Activated B cell treated with CpG ODN at 0.5 μM for 24 hours (primary cell): ENCODE measurements around the gene XPOT. TPM values are rescaled to one million over a fixed set of nuclear protein-coding genes. Genes with fewer than 3 reads are reported as not detected.

Experiments
- ATAC-seq: fragments of 200-7000 bp; cut with Tn5 transposase; one replicate; pipeline ENCODE4 v1.10.0; 2021; ENCODE audit warnings: low read depth, mild to moderate bottlenecking, moderate library complexity
- CTCF ChIA-PET: fragments of 350-600 bp; sonication (Branson Sonifier 250); formaldehyde crosslinking; loops from one replicate; lab custom pipeline; 2021; ENCODE audit warnings: antibody characterized with exemption; lab: Charles Lee
- POLR2A ChIA-PET: fragments of 350-600 bp; sonication (Branson Sonifier 250); formaldehyde crosslinking; loops from one replicate; lab custom pipeline; 2021; ENCODE audit warnings: antibody characterized with exemption; lab: Charles Lee
- DNase-seq: peaks from one replicate; pipeline ENCODE4 v3.0.0; 2022
- H3K27ac Mint-ChIP-seq: one replicate; pipeline ENCODE4 v1.8.0; 2020; ENCODE audit warnings: mixed read lengths
- H3K27me3 Mint-ChIP-seq: one replicate; pipeline ENCODE4 v1.8.0; 2021; ENCODE audit warnings: mixed read lengths
- H3K36me3 Mint-ChIP-seq: one replicate; pipeline ENCODE4 v1.8.0; 2021; ENCODE audit warnings: low read depth, mixed read lengths
- H3K4me1 Mint-ChIP-seq: one replicate; pipeline ENCODE4 v1.8.0; 2021; ENCODE audit warnings: mixed read lengths
- H3K4me3 Mint-ChIP-seq: one replicate; pipeline ENCODE4 v1.8.0; 2020; ENCODE audit warnings: mild to moderate bottlenecking, mixed read lengths
- H3K9me3 Mint-ChIP-seq: one replicate; pipeline ENCODE4 v1.8.0; 2020; ENCODE audit warnings: mixed read lengths
- intact Hi-C: fragments of 100-400 bp; cut with micrococcal nuclease; formaldehyde crosslinking; loops from one replicate; pipeline ENCODE4 v1.15.1; 2024
- total RNA-seq: library from RNA; stranded (reverse); gene quantifications from 2 replicates; pipeline ENCODE4 v1.2.3, GENCODE V29; 2022
- TF ChIP-seq, protein P1 (sequence below): fragments of 200-600 bp; IDR thresholded peaks from one replicate; pipeline ENCODE4 v1.8.0; 2022; ENCODE audit warnings: antibody characterized with exemption, mild to moderate bottlenecking

Gene XPOT
- total RNA-seq, 1 donor from 2014 or later, result 96.2 TPM

GRCh38 chr12:64473176-64473575, 69.0 kb downstream of the XPOT start:
- Mint-ChIP-seq H3K36me3 (peaks cover 86% of the 10 kb centered on the region), H3K27me3 (no peaks in the 10 kb centered on the region), H3K9me3 (peaks cover 11% of the 10 kb centered on the region), H3K27ac (no peak overlapping the region), H3K4me1 (no peaks in the 10 kb centered on the region), H3K4me3 (no peak overlapping the region)
- no peak for DNase-seq
- no peak for ATAC-seq
- CTCF ChIA-PET, result interaction anchor here (0.6 kb wide), 1 partner anchor 13 kb away, joined by 3 read pairs; no protein-coding TSS in a partner anchor
- POLR2A ChIA-PET, result no interaction called here
- TF ChIP-seq, protein P1, sequence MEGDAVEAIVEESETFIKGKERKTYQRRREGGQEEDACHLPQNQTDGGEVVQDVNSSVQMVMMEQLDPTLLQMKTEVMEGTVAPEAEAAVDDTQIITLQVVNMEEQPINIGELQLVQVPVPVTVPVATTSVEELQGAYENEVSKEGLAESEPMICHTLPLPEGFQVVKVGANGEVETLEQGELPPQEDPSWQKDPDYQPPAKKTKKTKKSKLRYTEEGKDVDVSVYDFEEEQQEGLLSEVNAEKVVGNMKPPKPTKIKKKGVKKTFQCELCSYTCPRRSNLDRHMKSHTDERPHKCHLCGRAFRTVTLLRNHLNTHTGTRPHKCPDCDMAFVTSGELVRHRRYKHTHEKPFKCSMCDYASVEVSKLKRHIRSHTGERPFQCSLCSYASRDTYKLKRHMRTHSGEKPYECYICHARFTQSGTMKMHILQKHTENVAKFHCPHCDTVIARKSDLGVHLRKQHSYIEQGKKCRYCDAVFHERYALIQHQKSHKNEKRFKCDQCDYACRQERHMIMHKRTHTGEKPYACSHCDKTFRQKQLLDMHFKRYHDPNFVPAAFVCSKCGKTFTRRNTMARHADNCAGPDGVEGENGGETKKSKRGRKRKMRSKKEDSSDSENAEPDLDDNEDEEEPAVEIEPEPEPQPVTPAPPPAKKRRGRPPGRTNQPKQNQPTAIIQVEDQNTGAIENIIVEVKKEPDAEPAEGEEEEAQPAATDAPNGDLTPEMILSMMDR, result no peak
- intact Hi-C loops, result no loop called here

DNA sequence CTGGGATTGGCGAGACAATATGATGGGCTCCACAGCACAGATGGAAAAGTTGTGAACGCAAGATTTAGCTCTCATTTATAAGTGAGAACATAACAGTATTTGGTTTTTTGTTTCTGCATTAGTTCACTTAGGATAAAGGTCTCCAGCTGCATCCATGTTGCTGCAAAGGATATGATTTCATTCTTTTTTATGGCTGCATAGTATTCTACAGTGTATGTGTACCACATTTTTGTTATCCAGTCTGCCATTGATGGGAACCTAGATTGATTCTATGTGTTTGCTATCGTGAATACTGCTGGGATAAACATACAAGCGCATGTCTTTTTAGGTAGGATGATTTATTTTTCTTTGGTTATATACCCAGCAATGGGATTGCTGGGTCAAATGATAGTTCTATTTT, 71.3 kb downstream of the XPOT start:
- DNase-seq (no peak), ATAC-seq (no peak)
- TF ChIP-seq, protein P1, result no peak
- Mint-ChIP-seq H3K27ac (no peak overlapping the region), H3K27me3 (no peaks in the 10 kb centered on the region), H3K9me3 (peaks cover 11% of the 10 kb centered on the region), H3K4me3 (no peak overlapping the region), H3K36me3 (peaks cover 84% of the 10 kb centered on the region), H3K4me1 (no peaks in the 10 kb centered on the region)
- ChIA-PET POLR2A (no interaction called here), CTCF (no interaction called here)
- intact Hi-C loops, result no loop called here

- TF ChIP-seq, protein P1, result no peak
- Mint-ChIP-seq H3K4me1 (no peaks in the 10 kb centered on the region), H3K27ac (no peak overlapping the region), H3K4me3 (no peak overlapping the region), H3K36me3 (peaks cover 77% of the 10 kb centered on the region), H3K9me3 (peaks cover 11% of the 10 kb centered on the region), H3K27me3 (no peaks in the 10 kb centered on the region)
- ATAC-seq, result no peak
- DNase-seq, result no peak
- intact Hi-C loops, result no loop called here
- ChIA-PET POLR2A (no interaction called here), CTCF (no interaction called here)
Observed at GRCh38 chr12:64476844-64477243, 72.7 kb downstream of the XPOT start.

DNA sequence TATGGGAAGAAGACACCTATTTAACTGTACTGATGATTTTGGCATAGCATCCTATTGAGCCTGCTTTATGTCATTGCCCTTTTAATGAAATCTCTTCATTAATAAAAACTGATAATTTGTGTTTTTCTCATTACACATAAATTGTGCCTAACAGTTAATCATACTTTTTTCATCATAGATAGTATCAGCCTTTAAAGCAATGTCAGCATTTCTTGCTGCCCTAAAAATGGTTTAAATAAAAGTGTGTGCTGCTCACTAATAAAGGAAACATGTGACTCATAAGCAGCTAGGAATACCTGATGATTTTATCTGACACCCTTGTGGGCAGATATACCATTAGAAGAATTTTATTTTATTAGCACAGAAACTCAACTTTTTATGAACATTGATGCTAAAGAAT, 74.5 kb downstream of the XPOT start:
- ChIA-PET POLR2A (no interaction called here), CTCF (no interaction called here)
- no peak for ATAC-seq
- peaks cover 68% of the 10 kb centered on the region for H3K36me3 Mint-ChIP-seq
- DNase-seq, result no peak
- no peaks in the 10 kb centered on the region for H3K4me1 Mint-ChIP-seq
- H3K27me3 Mint-ChIP-seq, result no peaks in the 10 kb centered on the region
- peaks cover 11% of the 10 kb centered on the region for H3K9me3 Mint-ChIP-seq
- H3K4me3 Mint-ChIP-seq, result no peak overlapping the region
- TF ChIP-seq, protein P1, result no peak
- H3K27ac Mint-ChIP-seq, result no peak overlapping the region
- intact Hi-C loops, result no loop called here

DNA sequence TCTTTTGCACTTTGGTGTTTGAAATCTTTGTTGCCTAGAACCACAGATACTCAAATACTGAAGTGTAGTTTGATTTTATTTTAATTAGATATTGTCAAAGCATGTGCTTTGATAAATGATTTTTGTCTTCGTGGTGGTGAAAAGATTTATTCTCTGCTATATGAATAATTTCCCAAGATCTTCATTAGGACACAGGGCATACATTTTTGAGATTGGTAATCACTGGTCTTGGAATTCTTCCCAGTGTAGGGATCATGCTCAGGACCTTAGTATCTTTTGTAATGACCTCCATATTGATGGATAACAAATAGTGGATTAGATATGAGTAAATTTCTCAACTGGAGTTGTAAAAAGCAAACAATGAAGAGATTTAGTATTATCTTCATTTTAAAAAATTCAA, 76.0 kb downstream of the XPOT start:
- DNase-seq (no peak), ATAC-seq (no peak)
- no peaks in the 10 kb centered on the region for H3K4me1 Mint-ChIP-seq
- CTCF ChIA-PET, result no interaction called here
- TF ChIP-seq, protein P1, result no peak
- H3K4me3 Mint-ChIP-seq, result no peak overlapping the region
- no peaks in the 10 kb centered on the region for H3K27me3 Mint-ChIP-seq
- H3K9me3 Mint-ChIP-seq, result peaks cover 11% of the 10 kb centered on the region
- peaks cover 64% of the 10 kb centered on the region for H3K36me3 Mint-ChIP-seq
- POLR2A ChIA-PET, result no interaction called here
- intact Hi-C loops, result no loop called here
- no peak overlapping the region for H3K27ac Mint-ChIP-seq
